HEK293 (cell line): ENCODE data around the gene LRCH2.
A peak's percentile ranks its signal among the peaks of the same experiment; 100 is the strongest.

Experiments
- KLF10 ChIP-seq: fragments of 450-650 bp; IDR thresholded peaks from 2 replicates; pipeline ENCODE4 v1.5.1; 2018; ENCODE audit warnings: missing biosample characterization, mild to moderate bottlenecking, missing genetic modification characterization
- KLF7 ChIP-seq: fragments of 450-650 bp; formaldehyde crosslinking; IDR thresholded peaks from 2 replicates; pipeline ENCODE4 v1.5.1; 2016; ENCODE audit warnings: missing biosample characterization, missing genetic modification characterization, borderline replicate concordance
- KLF9 ChIP-seq: fragments of 450-650 bp; formaldehyde crosslinking; IDR thresholded peaks from 2 replicates; pipeline ENCODE4 v1.5.1; 2016; ENCODE audit warnings: missing biosample characterization, missing genetic modification characterization, low read depth
- PRDM4 ChIP-seq: fragments of 450-650 bp; formaldehyde crosslinking; IDR thresholded peaks from 2 replicates; pipeline ENCODE4 v1.5.1; 2017; ENCODE audit warnings: missing biosample characterization, missing genetic modification characterization
- ZBTB10 ChIP-seq: fragments of 450-650 bp; formaldehyde crosslinking; IDR thresholded peaks from 2 replicates; pipeline ENCODE4 v1.5.1; 2016; ENCODE audit warnings: missing biosample characterization, missing genetic modification characterization
- ZBTB26 ChIP-seq: fragments of 450-650 bp; formaldehyde crosslinking; optimal IDR thresholded peaks from 2 replicates; pipeline ENCODE3; 2016; ENCODE audit warnings: missing biosample characterization, mild to moderate bottlenecking, missing genetic modification characterization
- ZFP69B ChIP-seq: fragments of 450-650 bp; formaldehyde crosslinking; IDR thresholded peaks from 2 replicates; pipeline ENCODE4 v1.5.1; 2016; ENCODE audit warnings: missing biosample characterization, missing genetic modification characterization
- ZNF121 ChIP-seq: fragments of 450-650 bp; formaldehyde crosslinking; IDR thresholded peaks from 2 replicates; pipeline ENCODE4 v1.5.1; 2016; ENCODE audit warnings: missing biosample characterization, missing genetic modification characterization
- ZNF184 ChIP-seq: fragments of 450-650 bp; IDR thresholded peaks from 2 replicates; pipeline ENCODE4 v1.5.1; 2018; ENCODE audit warnings: missing biosample characterization, mild to moderate bottlenecking, missing genetic modification characterization
- ZNF211 ChIP-seq: fragments of 450-650 bp; formaldehyde crosslinking; IDR thresholded peaks from 2 replicates; pipeline ENCODE4 v1.5.1; 2016; ENCODE audit warnings: low read depth, missing biosample characterization, missing genetic modification characterization
- ZNF280C ChIP-seq: fragments of 450-650 bp; formaldehyde crosslinking; IDR thresholded peaks from 2 replicates; pipeline ENCODE4 v1.5.1; 2016; ENCODE audit warnings: missing biosample characterization, missing genetic modification characterization
- ZNF335 ChIP-seq: fragments of 450-650 bp; formaldehyde crosslinking; conservative IDR thresholded peaks from 2 replicates; pipeline ENCODE4 v1.5.1; 2016; ENCODE audit warnings: missing biosample characterization, missing genetic modification characterization
- ZNF391 ChIP-seq: fragments of 450-650 bp; formaldehyde crosslinking; IDR thresholded peaks from 2 replicates; pipeline ENCODE4 v1.5.1; 2016; ENCODE audit warnings: low read depth, missing biosample characterization, missing genetic modification characterization, borderline replicate concordance
- ZNF394 ChIP-seq: fragments of 450-650 bp; formaldehyde crosslinking; IDR thresholded peaks from 2 replicates; pipeline ENCODE4 v1.5.1; 2016; ENCODE audit warnings: missing biosample characterization, missing genetic modification characterization, mild to moderate bottlenecking, moderate library complexity, borderline replicate concordance
- ZNF473 ChIP-seq: fragments of 450-650 bp; formaldehyde crosslinking; IDR thresholded peaks from 2 replicates; pipeline ENCODE4 v1.5.1; 2017; ENCODE audit warnings: missing biosample characterization, missing genetic modification characterization
- ZNF521 ChIP-seq: fragments of 450-650 bp; formaldehyde crosslinking; IDR thresholded peaks from 2 replicates; pipeline ENCODE4 v1.5.1; 2017; ENCODE audit warnings: missing biosample characterization, mild to moderate bottlenecking, missing genetic modification characterization
- ZNF544 ChIP-seq: fragments of 450-650 bp; formaldehyde crosslinking; IDR thresholded peaks from 2 replicates; pipeline ENCODE4 v1.5.0; 2017; ENCODE audit warnings: missing biosample characterization, missing genetic modification characterization
- ZNF629 ChIP-seq: fragments of 450-650 bp; formaldehyde crosslinking; IDR thresholded peaks from 2 replicates; pipeline ENCODE4 v1.5.1; 2017; ENCODE audit warnings: missing biosample characterization, missing genetic modification characterization
- ZNF645 ChIP-seq: fragments of 450-650 bp; formaldehyde crosslinking; IDR thresholded peaks from 2 replicates; pipeline ENCODE4; 2016; ENCODE audit warnings: missing biosample characterization, missing genetic modification characterization
- ZNF654 ChIP-seq: fragments of 450-650 bp; formaldehyde crosslinking; IDR thresholded peaks from 2 replicates; pipeline ENCODE4 v1.5.1; 2016; ENCODE audit warnings: low read depth, missing biosample characterization, missing genetic modification characterization
- ZNF660 ChIP-seq: fragments of 450-650 bp; IDR thresholded peaks from 2 replicates; pipeline ENCODE4 v1.5.1; 2018; ENCODE audit warnings: missing biosample characterization, mild to moderate bottlenecking, missing genetic modification characterization
- ZNF677 ChIP-seq: fragments of 450-650 bp; IDR thresholded peaks from 2 replicates; pipeline ENCODE4 v1.5.0; 2018; ENCODE audit warnings: missing biosample characterization, mild to moderate bottlenecking, missing genetic modification characterization, moderate library complexity
- ZNF791 ChIP-seq: fragments of 450-650 bp; formaldehyde crosslinking; IDR thresholded peaks from 2 replicates; pipeline ENCODE4 v1.5.1; 2016; ENCODE audit warnings: missing biosample characterization, missing genetic modification characterization
- ZNF843 ChIP-seq: fragments of 450-650 bp; formaldehyde crosslinking; IDR thresholded peaks from 2 replicates; pipeline ENCODE4 v1.5.1; 2016; ENCODE audit warnings: missing biosample characterization, missing genetic modification characterization
- TF ChIP-seq, protein P1 (sequence below): fragments of 450-650 bp; formaldehyde crosslinking; IDR thresholded peaks from 2 replicates; pipeline ENCODE4 v1.5.1; 2017; ENCODE audit warnings: missing biosample characterization, missing genetic modification characterization

Gene LRCH2

GRCh38 chrX:115233497-115234455, at the start of gene LRCH2 (continued):
- TF ChIP-seq ZNF654 (tag by site-specific recombination): no peak
- no peak for TF ChIP-seq ZNF521 (tag by site-specific recombination)
- no peak for TF ChIP-seq ZNF843 (tag by site-specific recombination)
- no peak for TF ChIP-seq KLF10 (tag by site-specific recombination)
- no peak for TF ChIP-seq KLF7
- TF ChIP-seq, protein P1, sequence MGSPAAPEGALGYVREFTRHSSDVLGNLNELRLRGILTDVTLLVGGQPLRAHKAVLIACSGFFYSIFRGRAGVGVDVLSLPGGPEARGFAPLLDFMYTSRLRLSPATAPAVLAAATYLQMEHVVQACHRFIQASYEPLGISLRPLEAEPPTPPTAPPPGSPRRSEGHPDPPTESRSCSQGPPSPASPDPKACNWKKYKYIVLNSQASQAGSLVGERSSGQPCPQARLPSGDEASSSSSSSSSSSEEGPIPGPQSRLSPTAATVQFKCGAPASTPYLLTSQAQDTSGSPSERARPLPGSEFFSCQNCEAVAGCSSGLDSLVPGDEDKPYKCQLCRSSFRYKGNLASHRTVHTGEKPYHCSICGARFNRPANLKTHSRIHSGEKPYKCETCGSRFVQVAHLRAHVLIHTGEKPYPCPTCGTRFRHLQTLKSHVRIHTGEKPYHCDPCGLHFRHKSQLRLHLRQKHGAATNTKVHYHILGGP (tag by site-specific recombination): no peak
- TF ChIP-seq ZNF473 (tag by site-specific recombination): no peak
- 0 out of 2 replicates have a peak, but pooled peaks have one; percentile 10 for TF ChIP-seq ZNF629 (tag by site-specific recombination)
- TF ChIP-seq ZNF184 (tag by site-specific recombination): no peak
- no peak for TF ChIP-seq ZNF280C (tag by site-specific recombination)
- no peak for TF ChIP-seq ZNF121
- TF ChIP-seq KLF9 (tag by site-specific recombination): no peak
- no peak for TF ChIP-seq ZNF394 (tag by site-specific recombination)
- no peak for TF ChIP-seq ZNF211 (tag by site-specific recombination)
- no peak for TF ChIP-seq ZNF645 (tag by site-specific recombination)
- TF ChIP-seq ZNF660: no peak
- no peak for TF ChIP-seq ZNF677
- TF ChIP-seq PRDM4 (tag by site-specific recombination): no peak
- TF ChIP-seq ZNF791 (tag by site-specific recombination): no peak
- TF ChIP-seq ZFP69B (tag by site-specific recombination): no peak
- TF ChIP-seq ZNF391 (tag by site-specific recombination): no peak
- TF ChIP-seq ZBTB26 (tag by site-specific recombination): no peak
- TF ChIP-seq ZNF544: no peak
- TF ChIP-seq ZBTB10 (tag by site-specific recombination): no peak
- TF ChIP-seq ZNF335: no peak
